Fibroblast of mammary gland (primary cell): ENCODE measurements around the gene RPH3AL.

ENCODE experiments used
- DNase-seq: peaks from one replicate; pipeline ENCODE4 v3.0.0-alpha.2; 2010; ENCODE audit warnings: low read depth
- H3K4me3 ChIP-seq: 2 replicates; pipeline ENCODE4 v1.5.1; 2011; ENCODE audit warnings: low read depth, mild to moderate bottlenecking, low read length, moderate library complexity; ENCODE audit not compliant: control insufficient read depth
- CTCF ChIP-seq: conservative IDR thresholded peaks from 2 replicates; pipeline ENCODE4 v1.5.1; 2011; ENCODE audit warnings: low read depth, low read length, inconsistent platforms; ENCODE audit not compliant: control insufficient read depth, insufficient read depth

Gene RPH3AL

GRCh38 chr17:280901-281300 is 71.7 kb downstream of the RPH3AL start:
- H3K4me3 ChIP-seq, result no peak overlapping the region
- DNase-seq, result no peak
- TF ChIP-seq CTCF, result no peak

- TF ChIP-seq CTCF, result no peak
- no peak overlapping the region for H3K4me3 ChIP-seq
- no peak for DNase-seq
These were observed 72.4 kb downstream of the RPH3AL start for GRCh38 chr17:280216-280615.

- TF ChIP-seq CTCF, result no peak
- no peak overlapping the region for H3K4me3 ChIP-seq
- no peak for DNase-seq
These were observed 72.8 kb downstream of the RPH3AL start for GRCh38 chr17:279776-280175.

- no peak for DNase-seq
- H3K4me3 ChIP-seq, result no peak overlapping the region
- TF ChIP-seq CTCF, result no peak
These were observed 73.3 kb downstream of the RPH3AL start for GRCh38 chr17:279331-279730.

GRCh38 chr17:278676-279059 is 73.9 kb downstream of the RPH3AL start:
- no peak for DNase-seq
- no peak overlapping the region for H3K4me3 ChIP-seq
- no peak for TF ChIP-seq CTCF

GRCh38 chr17:278055-278675 is 74.4 kb downstream of the RPH3AL start:
- DNase-seq, result no peak
- TF ChIP-seq CTCF, result no peak
- no peak overlapping the region for H3K4me3 ChIP-seq

- DNase-seq, result no peak
These were observed 77.7 kb downstream of the RPH3AL start for GRCh38 chr17:274902-275301.

More at GRCh38 chr17:274902-275301, 77.7 kb downstream of the RPH3AL start:
- TF ChIP-seq CTCF, result no peak
- H3K4me3 ChIP-seq, result no peak overlapping the region
